ENCODE data around the gene NRBF2.

GRCh38 chr10:63084690-63085382 lies 48.3 kb upstream of the NRBF2 start:
- TF ChIP-seq EZH2phosphoT487 (IDR thresholded peaks at IDR 0.05; ENCODE audit: low read depth) (no peak), CTCF (IDR thresholded peaks at IDR 0.05; ENCODE audit: low read depth, low read length) (no peak)
